A673 (cell line): ENCODE results near the gene RYR1.
A peak's percentile ranks its signal among the peaks of the same experiment; 100 is the strongest.

Source experiments
- CTCF ChIP-seq: fragments of 300-800, 200-600 bp; sonication (generic); conservative IDR thresholded peaks from 2 replicates; pipeline ENCODE4 v1.5.1; 2017; ENCODE audit warnings: low read depth, mild to moderate bottlenecking, antibody characterized with exemption, low read length, moderate library complexity, mixed read lengths
- EZH2 ChIP-seq: fragments of 200-600 bp; sonication (generic); IDR thresholded peaks from 2 replicates; pipeline ENCODE4 v1.6.1; 2017; ENCODE audit warnings: borderline replicate concordance, low read depth, mild to moderate bottlenecking, mixed read lengths, antibody characterized with exemption, low read length; ENCODE audit not compliant: poor library complexity, severe bottlenecking

- peak; percentile 69 for TF ChIP-seq CTCF
- TF ChIP-seq EZH2 = no peak
These were observed 110.5 kb downstream of the RYR1 start for GRCh38 chr19:38543807-38544568.
